ENCODE data around the gene UBE4A.

UBE4A gene

DNA sequence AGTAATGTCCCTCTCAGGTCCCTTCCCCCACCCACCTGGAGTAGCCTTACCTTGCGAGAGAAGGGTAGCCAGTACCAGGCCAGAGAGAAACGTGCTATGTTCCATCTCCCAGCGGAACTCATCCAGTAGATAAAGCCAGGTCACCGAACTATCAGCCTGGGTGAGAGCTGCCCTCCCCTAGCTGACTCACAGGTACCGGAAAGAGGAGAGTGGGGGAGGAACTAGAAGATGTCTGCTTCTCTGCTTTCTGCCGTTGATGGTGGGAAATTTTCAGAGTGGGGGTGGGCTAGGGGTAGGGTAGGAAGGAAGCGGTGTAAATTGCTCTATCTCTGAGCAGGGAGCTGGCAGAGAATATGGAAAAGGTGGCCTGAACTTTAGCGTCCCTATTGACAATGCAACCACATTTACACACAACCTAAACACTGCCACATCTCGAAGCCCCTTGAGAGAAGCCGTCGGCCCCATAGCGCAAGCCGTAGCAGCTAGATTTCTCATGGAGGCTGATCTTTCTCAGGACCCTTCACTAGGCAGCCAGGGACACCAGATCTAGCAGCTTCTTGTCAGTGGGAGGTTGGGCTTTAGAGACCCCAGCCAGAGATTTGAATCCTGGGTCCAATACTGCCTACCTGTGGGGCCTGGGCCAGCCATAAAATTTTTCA, 16.8 kb upstream of the UBE4A start, which contains the start of gene CD3D:
TSS of gene CD3D (minus strand) at position 203 of the 659 bp plus-strand sequence. CDS start at position 105, 98 bp downstream.
- H3K4me3 ChIP-seq (ENCODE audit: low read depth, low read length), result no peak within 1 kb of the TSS
- TF ChIP-seq, protein P1, sequence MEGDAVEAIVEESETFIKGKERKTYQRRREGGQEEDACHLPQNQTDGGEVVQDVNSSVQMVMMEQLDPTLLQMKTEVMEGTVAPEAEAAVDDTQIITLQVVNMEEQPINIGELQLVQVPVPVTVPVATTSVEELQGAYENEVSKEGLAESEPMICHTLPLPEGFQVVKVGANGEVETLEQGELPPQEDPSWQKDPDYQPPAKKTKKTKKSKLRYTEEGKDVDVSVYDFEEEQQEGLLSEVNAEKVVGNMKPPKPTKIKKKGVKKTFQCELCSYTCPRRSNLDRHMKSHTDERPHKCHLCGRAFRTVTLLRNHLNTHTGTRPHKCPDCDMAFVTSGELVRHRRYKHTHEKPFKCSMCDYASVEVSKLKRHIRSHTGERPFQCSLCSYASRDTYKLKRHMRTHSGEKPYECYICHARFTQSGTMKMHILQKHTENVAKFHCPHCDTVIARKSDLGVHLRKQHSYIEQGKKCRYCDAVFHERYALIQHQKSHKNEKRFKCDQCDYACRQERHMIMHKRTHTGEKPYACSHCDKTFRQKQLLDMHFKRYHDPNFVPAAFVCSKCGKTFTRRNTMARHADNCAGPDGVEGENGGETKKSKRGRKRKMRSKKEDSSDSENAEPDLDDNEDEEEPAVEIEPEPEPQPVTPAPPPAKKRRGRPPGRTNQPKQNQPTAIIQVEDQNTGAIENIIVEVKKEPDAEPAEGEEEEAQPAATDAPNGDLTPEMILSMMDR (IDR thresholded peaks at IDR 0.05; ENCODE audit: low read depth, low read length), result no peak

DNA sequence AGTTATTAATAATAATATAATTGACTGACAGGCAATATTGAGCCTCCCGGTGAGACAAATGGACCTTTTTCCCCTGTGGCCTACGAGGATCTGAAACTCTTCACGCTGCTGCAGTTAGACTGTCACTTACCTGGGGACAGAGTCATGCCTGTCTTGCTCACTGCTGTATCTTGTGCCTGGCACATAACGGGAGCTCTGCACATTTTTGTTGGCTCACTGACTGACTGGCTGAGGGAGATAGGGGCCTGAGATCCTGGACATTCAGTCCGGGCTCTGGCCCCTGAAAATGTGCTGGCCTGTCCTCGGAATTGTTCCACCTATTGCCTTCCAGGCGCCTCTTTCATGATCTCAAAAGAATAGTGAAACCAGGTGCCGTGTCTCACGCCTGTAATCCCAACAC, 16.2 kb upstream of the UBE4A start:
- no peak overlapping the region for H3K4me3 ChIP-seq (ENCODE audit: low read depth, low read length)
- TF ChIP-seq, protein P1 (IDR thresholded peaks at IDR 0.05; ENCODE audit: low read depth, low read length), result no peak

DNA sequence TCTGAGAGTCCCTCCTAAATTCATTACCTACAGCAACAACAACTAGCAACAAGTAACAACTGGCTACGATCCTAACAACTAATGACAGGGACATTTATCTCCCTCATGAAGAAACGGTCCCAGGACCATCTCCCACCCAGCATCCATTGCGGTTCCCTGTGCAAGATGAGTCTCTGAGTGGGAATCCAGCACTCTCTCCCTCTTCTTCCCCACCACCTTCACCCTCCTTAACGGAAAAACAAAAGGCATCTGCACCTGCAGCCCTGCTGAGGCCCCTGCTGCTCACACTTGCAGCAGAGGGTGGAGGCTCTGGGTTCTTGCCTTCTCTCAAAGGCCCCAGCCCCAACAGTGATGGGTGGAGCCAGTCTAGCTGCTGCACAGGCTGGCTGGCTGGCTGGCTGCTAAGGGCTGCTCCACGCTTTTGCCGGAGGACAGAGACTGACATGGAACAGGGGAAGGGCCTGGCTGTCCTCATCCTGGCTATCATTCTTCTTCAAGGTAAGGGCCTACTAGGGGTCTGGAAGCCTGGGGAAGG, 15.4 kb upstream of the UBE4A start, which contains the start of gene CD3G:
TSS of gene CD3G (plus strand) at position 364 of the 535 bp plus-strand sequence. CDS start at position 444, 80 bp downstream.
- no peak within 1 kb of the TSS for H3K4me3 ChIP-seq (ENCODE audit: low read depth, low read length)
- TF ChIP-seq, protein P1 (IDR thresholded peaks at IDR 0.05; ENCODE audit: low read depth, low read length), result no peak

DNA sequence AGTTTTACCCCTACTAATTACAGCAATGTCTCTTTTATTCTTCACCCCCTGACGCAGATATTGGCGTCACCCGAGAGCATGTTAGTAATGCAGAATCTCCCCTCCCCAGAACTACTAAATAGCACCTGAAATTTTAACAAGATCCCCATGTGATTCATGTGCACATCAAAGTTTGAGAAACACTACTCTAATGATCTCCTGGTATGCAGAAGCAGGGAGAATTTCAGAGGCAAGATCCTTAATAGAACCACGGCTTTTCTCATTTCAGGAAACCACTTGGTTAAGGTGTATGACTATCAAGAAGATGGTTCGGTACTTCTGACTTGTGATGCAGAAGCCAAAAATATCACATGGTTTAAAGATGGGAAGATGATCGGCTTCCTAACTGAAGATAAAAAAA, 9.9 kb upstream of the UBE4A start:
- TF ChIP-seq, protein P1 (IDR thresholded peaks at IDR 0.05; ENCODE audit: low read depth, low read length), result no peak
- no peak overlapping the region for H3K4me3 ChIP-seq (ENCODE audit: low read depth, low read length)

DNA sequence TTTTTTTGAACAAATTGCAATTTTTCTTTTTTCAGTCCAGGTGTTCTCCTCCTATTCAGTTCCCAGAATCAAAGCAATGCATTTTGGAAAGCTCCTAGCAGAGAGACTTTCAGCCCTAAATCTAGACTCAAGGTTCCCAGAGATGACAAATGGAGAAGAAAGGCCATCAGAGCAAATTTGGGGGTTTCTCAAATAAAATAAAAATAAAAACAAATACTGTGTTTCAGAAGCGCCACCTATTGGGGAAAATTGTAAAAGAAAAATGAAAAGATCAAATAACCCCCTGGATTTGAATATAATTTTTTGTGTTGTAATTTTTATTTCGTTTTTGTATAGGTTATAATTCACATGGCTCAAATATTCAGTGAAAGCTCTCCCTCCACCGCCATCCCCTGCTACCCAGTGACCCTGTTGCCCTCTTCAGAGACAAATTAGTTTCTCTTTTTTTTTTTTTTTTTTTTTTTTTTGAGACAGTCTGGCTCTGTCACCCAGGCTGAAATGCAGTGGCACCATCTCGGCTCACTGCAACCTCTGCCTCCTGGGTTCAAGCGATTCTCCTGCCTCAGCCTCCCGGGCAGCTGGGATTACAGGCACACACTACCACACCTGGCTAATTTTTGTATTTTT, 6.2 kb upstream of the UBE4A start:
- TF ChIP-seq, protein P1 (IDR thresholded peaks at IDR 0.05; ENCODE audit: low read depth, low read length), result no peak
- H3K4me3 ChIP-seq (ENCODE audit: low read depth, low read length), result no peak overlapping the region

DNA sequence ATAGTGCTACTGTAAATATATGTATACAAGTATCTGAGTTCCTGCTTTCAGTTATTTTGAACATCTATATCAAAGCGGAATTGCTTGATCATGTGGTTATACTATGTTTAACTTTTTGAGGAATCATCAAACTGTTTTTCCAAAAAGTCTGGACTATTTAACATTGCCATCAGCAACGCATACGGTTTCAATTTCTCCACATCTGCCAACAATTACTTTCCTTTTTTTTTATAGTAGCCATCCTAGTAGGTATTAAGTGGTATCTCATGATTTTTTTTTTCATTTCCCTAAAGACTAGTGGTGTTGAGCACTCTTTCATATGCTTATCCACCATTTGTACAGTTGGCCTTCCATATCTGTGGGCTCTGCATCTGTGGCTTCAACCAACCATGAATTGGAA, 1.3 kb upstream of the UBE4A start:
- no peak overlapping the region for H3K4me3 ChIP-seq (ENCODE audit: low read depth, low read length)
- TF ChIP-seq, protein P1 (IDR thresholded peaks at IDR 0.05; ENCODE audit: low read depth, low read length), result no peak
